ENCODE results near the gene EHMT2. TPM values are rescaled to one million over a fixed set of nuclear protein-coding genes. Genes with fewer than 3 reads are reported as not detected.

Gene EHMT2
- total and polyA plus RNA-seq, 2 donors (not counting 3 experiments of a cell fraction or from before 2014, with no cell fraction given), result 53.3 to 54.3 TPM

GRCh38 chr6:31930962-31931361 is 33.5 kb upstream of the EHMT2 start:
- no peak for DNase-seq (ENCODE audit: low read depth, low spot score)
- ChIA-PET POLR2A (no interaction called here), CTCF (interaction anchor here (0.9 kb wide), 1 partner anchor 8 kb away, joined by 3 read pairs; no protein-coding TSS in a partner anchor)
- Histone ChIP-seq H3K79me2 (ENCODE audit: control insufficient read depth, insufficient read depth, low read length) (no peaks in the 10 kb centered on the region), H3K9me1 (replicated peaks; ENCODE audit: control insufficient read depth, extremely low read depth, insufficient read depth, low read length) (no peaks in the 10 kb centered on the region), H3K9me3 (replicated peaks; ENCODE audit: control insufficient read depth, insufficient read depth, low read length) (no peaks in the 10 kb centered on the region), H3K27ac (ENCODE audit: insufficient read depth, low read depth, low read length) (no peak overlapping the region), H4K20me1 (replicated peaks; ENCODE audit: control insufficient read depth, extremely low read depth, insufficient read depth, low read length) (no peaks in the 10 kb centered on the region), H2AFZ (ENCODE audit: low read depth, low read length) (no peak overlapping the region), H3K4me1 (ENCODE audit: control insufficient read depth, extremely low read depth, insufficient read depth, low read length) (no peaks in the 10 kb centered on the region), H3K9ac (replicated peaks; ENCODE audit: extremely low read depth, insufficient read depth, low read length) (no peak overlapping the region), H3K4me3 (replicated peaks in 1 of 3; ENCODE audit: insufficient read depth in 1 of 3, low read depth in 1 of 3, low read length in 3 of 3) (no peak overlapping the region), H3K4me2 (ENCODE audit: insufficient read depth, low read length) (no peak overlapping the region), H3K36me3 (ENCODE audit: control insufficient read depth in 2 of 2, extremely low read depth in 1 of 2, insufficient read depth in 2 of 2, low read length in 2 of 2) (no peaks in the 10 kb centered on the region), H3K27me3 (ENCODE audit: control insufficient read depth in 2 of 2, insufficient read depth in 2 of 2, low read length in 2 of 2) (peaks cover 9 to 12% of the 10 kb centered on the region in 2 experiments)
- dilution Hi-C loops (cut with MboI; ENCODE audit: extremely low pct_ligation_motif_present, low sequenced_read_pairs), result no loop called here
- intact Hi-C loops (cut with micrococcal nuclease), result no loop called here
- BruUV-seq (replicated peaks), result no TSS peak
- FAIRE-seq, result no peak
- no peak for TF ChIP-seq CTCF (IDR thresholded peaks at IDR 0.05; ENCODE audit: extremely low read depth in 1 of 2, insufficient read depth in 1 of 2, low read depth in 1 of 2, low read length in 2 of 2)
- TF ChIP-seq JUN (IDR thresholded peaks at IDR 0.05; ENCODE audit: borderline replicate concordance, insufficient read depth, insufficient read length, low read depth), result no peak
- TF ChIP-seq MYC (IDR thresholded peaks at IDR 0.05; ENCODE audit: low read depth, low read length), result no peak
- no peak for TF ChIP-seq EZH2 (IDR thresholded peaks at IDR 0.05; ENCODE audit: borderline replicate concordance, low read depth, low read length, severe bottlenecking)
- no peak for TF ChIP-seq GATA2 (IDR thresholded peaks at IDR 0.05; ENCODE audit: insufficient read depth, insufficient read length, low read depth, low read length)
- TF ChIP-seq POLR2AphosphoS5 (IDR thresholded peaks at IDR 0.05; ENCODE audit: insufficient read depth, low read depth, low read length), result no peak
- TF ChIP-seq MAX (IDR thresholded peaks at IDR 0.05; ENCODE audit: insufficient read depth, insufficient read length), result no peak
- no peak for TF ChIP-seq FOS (IDR thresholded peaks at IDR 0.05; ENCODE audit: borderline replicate concordance, insufficient read depth, low read length)
- no peak for TF ChIP-seq POLR2A (IDR thresholded peaks at IDR 0.05; ENCODE audit: low read depth, low read length)
